Ishikawa (cell line): ENCODE results near the gene TRAF4.

ENCODE experiments used
- CEBPB ChIP-seq: IDR thresholded peaks from 2 replicates; pipeline ENCODE4 v1.6.1; 2012
- CREB1 ChIP-seq: IDR thresholded peaks from 2 replicates; pipeline ENCODE4 v1.6.1; 2012; ENCODE audit warnings: low read depth
- EGR1 ChIP-seq: IDR thresholded peaks from 2 replicates; pipeline ENCODE4 v1.6.1; 2012
- EP300 ChIP-seq: IDR thresholded peaks from 2 replicates; pipeline ENCODE4 v1.6.1; 2012; ENCODE audit warnings: borderline replicate concordance
- FOXM1 ChIP-seq: IDR thresholded peaks from 2 replicates; pipeline ENCODE4 v1.6.1; 2012; ENCODE audit warnings: low read depth, borderline replicate concordance
- MAX ChIP-seq: IDR thresholded peaks from 2 replicates; pipeline ENCODE4 v1.6.1; 2012
- NFIC ChIP-seq: IDR thresholded peaks from 2 replicates; pipeline ENCODE4 v1.6.1; 2012
- RAD21 ChIP-seq: IDR thresholded peaks from 2 replicates; pipeline ENCODE4 v1.6.1; 2012; ENCODE audit warnings: low read depth
- REST ChIP-seq: IDR thresholded peaks from 2 replicates; pipeline ENCODE4 v1.6.1; 2012; ENCODE audit warnings: low read depth, mild to moderate bottlenecking
- TAF1 ChIP-seq: IDR thresholded peaks from 2 replicates; pipeline ENCODE4 v1.6.1; 2012; ENCODE audit warnings: low read depth, mild to moderate bottlenecking
- TCF12 ChIP-seq: IDR thresholded peaks from 2 replicates; pipeline ENCODE4 v1.6.1; 2012; ENCODE audit warnings: low read depth
- TEAD4 ChIP-seq: IDR thresholded peaks from 2 replicates; pipeline ENCODE4 v1.6.1; 2012
- USF1 ChIP-seq: IDR thresholded peaks from 2 replicates; pipeline ENCODE4 v1.6.1; 2012
- YY1 ChIP-seq: IDR thresholded peaks from 2 replicates; pipeline ENCODE4 v1.6.1; 2012; ENCODE audit warnings: low read depth
- ZBTB7A ChIP-seq: IDR thresholded peaks from 2 replicates; pipeline ENCODE4 v1.6.1; 2012; ENCODE audit warnings: low read depth

TRAF4 gene

GRCh38 chr17:28744972-28745785 is 1.4 kb downstream of the TRAF4 start:
- TF ChIP-seq CEBPB (no peak), FOXM1 (no peak), TAF1 (no peak), MAX (no peak), EP300 (no peak), YY1 (no peak), NFIC (no peak), CREB1 (no peak), REST (no peak), ZBTB7A (no peak), EGR1 (no peak), USF1 (no peak), TEAD4 (no peak)

GRCh38 chr17:28745786-28746411 is 2.1 kb downstream of the TRAF4 start:
- 0 out of 2 replicates have a peak, but pooled peaks have one; percentile 2 for TF ChIP-seq TCF12
- TF ChIP-seq CREB1, result no peak
- TF ChIP-seq TEAD4, result peak; percentile 11; the same call in 1 of the 2 replicates

GRCh38 chr17:28746611-28747050 is 2.8 kb downstream of the TRAF4 start:
- TF ChIP-seq REST (no peak), TAF1 (no peak), ZBTB7A (peak; percentile 65; the same call in 1 of the 2 replicates), NFIC (0 out of 2 replicates have a peak, but pooled peaks have one; percentile 6), MAX (0 out of 2 replicates have a peak, but pooled peaks have one; percentile 38)

GRCh38 chr17:28747051-28747691 is 3.4 kb downstream of the TRAF4 start:
- TF ChIP-seq EP300 (no peak), YY1 (no peak), FOXM1 (no peak), MAX (no peak)

- TF ChIP-seq YY1 (no peak), CEBPB (no peak), MAX (no peak), RAD21 (no peak), TAF1 (no peak), TCF12 (no peak), TEAD4 (no peak), EP300 (no peak), EGR1 (no peak), USF1 (no peak), FOXM1 (no peak), CREB1 (no peak), NFIC (no peak), ZBTB7A (no peak), REST (no peak)
Measured at GRCh38 chr17:28747801-28748750, 4.3 kb downstream of the TRAF4 start.
